Measurements from ENCODE around the gene SPDYC. TPM values are rescaled to one million over a fixed set of nuclear protein-coding genes. Genes with fewer than 3 reads are reported as not detected.
A peak's percentile ranks its signal among the peaks of the same experiment; 100 is the strongest.

SPDYC gene
- total and polyA plus RNA-seq, 2 of the 13 experiments (the other 11 are each of a cell fraction or from before 2014, with no cell fraction given) = 0.15 to 0.33 TPM

GRCh38 chr11:65204646-65205601, 34.9 kb downstream of the SPDYC start (continued):
- peak; percentile 56; the same call in 1 of the 2 replicates for TF ChIP-seq ZNF770 (CRISPR knock-in tag; IDR thresholded peaks at IDR 0.05)
- no peak for TF ChIP-seq ZNF614 (CRISPR knock-in tag; IDR thresholded peaks at IDR 0.05; ENCODE audit: borderline replicate concordance)
- TF ChIP-seq ZNF337 (CRISPR knock-in tag; IDR thresholded peaks at IDR 0.05; ENCODE audit: borderline replicate concordance, low read depth) = no peak
- 0 out of 2 replicates have a peak, but pooled peaks have one; percentile 10 for TF ChIP-seq IRF9 (CRISPR knock-in tag; IDR thresholded peaks at IDR 0.05; ENCODE audit: borderline replicate concordance)
- no peak for TF ChIP-seq PREB (CRISPR knock-in tag; IDR thresholded peaks at IDR 0.05)
- peak; percentile 86 for TF ChIP-seq ZNF740 (CRISPR knock-in tag; IDR thresholded peaks at IDR 0.05)
- TF ChIP-seq ZNF83 (CRISPR knock-in tag; IDR thresholded peaks at IDR 0.05; ENCODE audit: borderline replicate concordance) = no peak
- peak; percentile 52; the same call in 1 of the 2 replicates for TF ChIP-seq MAZ (IDR thresholded peaks at IDR 0.05; ENCODE audit: borderline replicate concordance, low read depth, low read length)
- no peak for TF ChIP-seq MAZ (CRISPR knock-in tag; IDR thresholded peaks at IDR 0.05; ENCODE audit: low read depth)
- peak; percentile 32; the same call in 1 of the 2 replicates for TF ChIP-seq SMC3 (IDR thresholded peaks at IDR 0.05; ENCODE audit: low read length)
- peak; percentile 74 for TF ChIP-seq TAF15 (IDR thresholded peaks at IDR 0.05; ENCODE audit: low read depth, low read length, poor library complexity, severe bottlenecking)
- no peak for TF ChIP-seq ZNF556 (CRISPR knock-in tag; IDR thresholded peaks at IDR 0.05; ENCODE audit: borderline replicate concordance)
- 0 out of 2 replicates have a peak, but pooled peaks have one; percentile 19 for TF ChIP-seq KDM3A (CRISPR knock-in tag; IDR thresholded peaks at IDR 0.05; ENCODE audit: low read depth)
- TF ChIP-seq ZNF3 (CRISPR knock-in tag; IDR thresholded peaks at IDR 0.05) = peak; percentile 88
- no peak for TF ChIP-seq TEAD3 (CRISPR knock-in tag; optimal IDR thresholded peaks at IDR 0.05; ENCODE audit: borderline replicate concordance)
- peak; percentile 77 for TF ChIP-seq HNRNPK (IDR thresholded peaks at IDR 0.05; ENCODE audit: low read depth, low read length, poor library complexity, severe bottlenecking)
- no peak for TF ChIP-seq NR0B2 (CRISPR knock-in tag; IDR thresholded peaks at IDR 0.05)
- no peak for TF ChIP-seq JARID2 (CRISPR knock-in tag; IDR thresholded peaks at IDR 0.05; ENCODE audit: insufficient replicate concordance)
- 0 out of 2 replicates have a peak, but pooled peaks have one; percentile 21 for TF ChIP-seq FOXC1 (CRISPR knock-in tag; IDR thresholded peaks at IDR 0.05; ENCODE audit: borderline replicate concordance)
- no peak for TF ChIP-seq LRRFIP1 (CRISPR knock-in tag; conservative IDR thresholded peaks at IDR 0.05)

Data from HepG2 (cell line).